ENCODE measurements around the gene MPEG1.

Gene MPEG1

GRCh38 chr11:59186130-59186594, 26.6 kb downstream of the MPEG1 start:
- peak in 1 of 2 experiments; percentile 3 for DNase-seq

GRCh38 chr11:59185386-59185945, 27.3 kb downstream of the MPEG1 start:
- no peak for DNase-seq

- no peak for DNase-seq
Measured at GRCh38 chr11:59184691-59185339, 27.9 kb downstream of the MPEG1 start.

- no peak for DNase-seq
Measured at GRCh38 chr11:59183771-59184170, 29.0 kb downstream of the MPEG1 start.

GRCh38 chr11:59182457-59183151, 30.1 kb downstream of the MPEG1 start:
- no peak for DNase-seq

GRCh38 chr11:59181746-59182456, 30.8 kb downstream of the MPEG1 start:
- no peak for DNase-seq

GRCh38 chr11:59180907-59181306, 31.8 kb downstream of the MPEG1 start:
- no peak for DNase-seq

- DNase-seq = no peak
Measured at GRCh38 chr11:59180168-59180776, 32.5 kb downstream of the MPEG1 start.

- DNase-seq = no peak
Measured at GRCh38 chr11:59179121-59179520, 33.6 kb downstream of the MPEG1 start.

GRCh38 chr11:59178402-59178801, 34.3 kb downstream of the MPEG1 start:
- no peak for DNase-seq

- no peak for DNase-seq
Measured at GRCh38 chr11:59176330-59176729, 36.4 kb downstream of the MPEG1 start.

GRCh38 chr11:59175091-59175501, 37.6 kb downstream of the MPEG1 start:
- no peak for DNase-seq

GRCh38 chr11:59174664-59175033, 38.1 kb downstream of the MPEG1 start:
- DNase-seq = no peak

GRCh38 chr11:59173964-59174663, 38.6 kb downstream of the MPEG1 start:
- no peak for DNase-seq

- DNase-seq = no peak
Measured at GRCh38 chr11:59173080-59173963, 39.4 kb downstream of the MPEG1 start.

GRCh38 chr11:59172345-59173079, 40.2 kb downstream of the MPEG1 start:
- DNase-seq = peak in 1 of 2 experiments; percentile 14

- DNase-seq = peak; percentile 87
Measured at GRCh38 chr11:59171508-59172322, 41.0 kb downstream of the MPEG1 start, which contains the start of gene DTX4. DTX4 (plus strand) TSS chr11:59172132; CDS start chr11:59172596, 464 bp downstream.

- no peak for DNase-seq
Measured at GRCh38 chr11:59164028-59164427, 48.7 kb downstream of the MPEG1 start.
